ENCODE data around the gene CLIC4. TPM values are rescaled to one million over a fixed set of nuclear protein-coding genes. Genes with fewer than 3 reads are reported as not detected.

CLIC4 gene
- total and polyA plus RNA-seq, 2 donors (not counting 1 experiment from before 2014, with no cell fraction given) = 28.5 to 123 TPM

GRCh38 chr1:24827379-24828135 is 82.3 kb downstream of the CLIC4 start:
- Histone ChIP-seq H3K4me1 (ENCODE audit: control insufficient read depth in 2 of 2, insufficient read depth in 2 of 2, low read length in 2 of 2) (peaks cover 16 to 30% of the 10 kb centered on the region in 2 donors), H3K36me3 (replicated peaks in 1 of 2; ENCODE audit: control extremely low read depth in 1 of 2, control insufficient read depth in 1 of 2, extremely low read depth in 1 of 2, insufficient read depth in 2 of 2, low read length in 1 of 2) (peaks cover 2 to 17% of the 10 kb centered on the region in 2 experiments), H3K4me3 (ENCODE audit: control extremely low read depth in 1 of 5, extremely low read depth in 1 of 5, insufficient read depth in 1 of 5, low read depth in 2 of 5, low read length in 4 of 5) (no peak overlapping the region), H4K20me1 (ENCODE audit: control insufficient read depth, insufficient read depth, low read length, poor library complexity, severe bottlenecking) (peaks cover 54% of the 10 kb centered on the region), H2AFZ (ENCODE audit: insufficient read depth, low read depth, low read length, poor library complexity, severe bottlenecking) (no peak overlapping the region), H3K27me3 (replicated peaks in 1 of 4; ENCODE audit: control extremely low read depth in 1 of 4, control insufficient read depth in 3 of 4, insufficient read depth in 4 of 4, low read length in 3 of 4) (no peaks in the 10 kb centered on the region), H3K79me2 (ENCODE audit: control insufficient read depth, insufficient read depth, low read length) (peaks cover 82% of the 10 kb centered on the region), H3K4me2 (replicated peaks; ENCODE audit: low read depth, low read length, poor library complexity, severe bottlenecking) (peak overlapping the region; percentile 3), H3K9me3 (ENCODE audit: control extremely low read depth in 1 of 3, control insufficient read depth in 2 of 3, insufficient read depth in 1 of 3, low read length in 2 of 3) (no peaks in the 10 kb centered on the region), H3K9ac (ENCODE audit: low read length) (no peak overlapping the region), H3K27ac (ENCODE audit: low read length in 2 of 2) (peak overlapping the region in 1 of 2 donors; percentile 8)
- H3K27ac Mint-ChIP-seq = peak overlapping the region; percentile 17
- no CpG with 5 or more reads among the region's 3 CpGs for WGBS (ENCODE audit: insufficient coverage)
- peaks cover 69% of the 10 kb centered on the region for H3K4me1 Mint-ChIP-seq
- ChIA-PET POLR2A (interaction anchor here (0.6 to 0.7 kb wide), 3 partner anchors 69 to 1898 kb away, joined by 3 to 7 read pairs (median 5); no protein-coding TSS in a partner anchor), CTCF (interaction anchor here (0.6 to 16.1 kb wide), 18 partner anchors 9 to 296 kb away, joined by 3 to 579 read pairs (median 4); partner anchors contain the start of gene CLIC4)
- DNase-seq = no peak
- H3K27me3 Mint-ChIP-seq = no peaks in the 10 kb centered on the region
- ATAC-seq (ENCODE audit: low read depth) = no peak
- no peak for TF ChIP-seq EZH2 (IDR thresholded peaks at IDR 0.05; ENCODE audit: borderline replicate concordance, insufficient read depth, low read depth, low read length, poor library complexity, severe bottlenecking)
- TF ChIP-seq CTCF (IDR thresholded peaks at IDR 0.05) = no peak
- no peaks in the 10 kb centered on the region for H3K9me3 Mint-ChIP-seq (ENCODE audit: insufficient read depth)
- peak overlapping the region; percentile 53 for H3K4me3 Mint-ChIP-seq
- intact Hi-C loops (cut with micrococcal nuclease) = loop anchor here (5.0 kb wide), 1 partner anchor 50 kb away; no protein-coding TSS in a partner anchor

Measured in B cell (primary cell).